Stimulated activated CD4-positive, alpha-beta T cell treated with anti-CD3 and anti-CD28 coated beads, Interleukin-12 subunit alpha, Interleukin-12 subunit beta, amount 100 ng/mL, for 24 hours (primary cell): Measurements from ENCODE around the gene ZFP91.

ENCODE experiments used
- DNase-seq, 2 experiments: peaks; one replicate each; pipeline ENCODE4 v3.0.0-alpha.2; 2020; ENCODE audit warnings: low read depth in 2 of 2

The ZFP91 gene

GRCh38 chr11:58631378-58631777 is 52.5 kb downstream of the ZFP91 start:
- no peak for DNase-seq

- no peak for DNase-seq
Measured at GRCh38 chr11:58632510-58632909, 53.6 kb downstream of the ZFP91 start.

- DNase-seq: no peak
Measured at GRCh38 chr11:58636587-58636986, 57.7 kb downstream of the ZFP91 start.

GRCh38 chr11:58637371-58637770 is 58.5 kb downstream of the ZFP91 start:
- DNase-seq: no peak

GRCh38 chr11:58639103-58639502 is 60.2 kb downstream of the ZFP91 start:
- no peak for DNase-seq

- DNase-seq: no peak
Measured at GRCh38 chr11:58639669-58640068, 60.8 kb downstream of the ZFP91 start.

- no peak for DNase-seq
Measured at GRCh38 chr11:58640386-58641023, 61.6 kb downstream of the ZFP91 start.

- DNase-seq: no peak
Measured at GRCh38 chr11:58641341-58641740, 62.5 kb downstream of the ZFP91 start.

- no peak for DNase-seq
Measured at GRCh38 chr11:58641803-58642581, 63.1 kb downstream of the ZFP91 start.

- DNase-seq: no peak
Measured at GRCh38 chr11:58645854-58646253, 67.0 kb downstream of the ZFP91 start.

- DNase-seq: no peak
Measured at GRCh38 chr11:58647141-58647699, 68.4 kb downstream of the ZFP91 start.

GRCh38 chr11:58647866-58648265 is 69.0 kb downstream of the ZFP91 start:
- no peak for DNase-seq

GRCh38 chr11:58649623-58650022 is 70.8 kb downstream of the ZFP91 start:
- no peak for DNase-seq

GRCh38 chr11:58650496-58650895 is 71.6 kb downstream of the ZFP91 start:
- no peak for DNase-seq

- no peak for DNase-seq
Measured at GRCh38 chr11:58652726-58653280, 73.9 kb downstream of the ZFP91 start.

- peak; percentile 53 to 75 for DNase-seq
Measured at GRCh38 chr11:58654079-58654907, 75.4 kb downstream of the ZFP91 start.

- DNase-seq: peak in 1 of 2 experiments; percentile 3
Measured at GRCh38 chr11:58654908-58655296, 76.0 kb downstream of the ZFP91 start.

GRCh38 chr11:58656348-58656747 is 77.5 kb downstream of the ZFP91 start:
- DNase-seq: no peak

- DNase-seq: no peak
Measured at GRCh38 chr11:58658623-58659022, 79.8 kb downstream of the ZFP91 start.

- no peak for DNase-seq
Measured at GRCh38 chr11:58659404-58659803, 80.5 kb downstream of the ZFP91 start.

GRCh38 chr11:58659910-58660570 is 81.2 kb downstream of the ZFP91 start:
- DNase-seq: no peak
